Stimulated activated CD4-positive, alpha-beta T cell treated with anti-CD3 and anti-CD28 coated beads, Interleukin-4, amount 100 ng/mL, for 48 hours (primary cell): ENCODE measurements around the gene CAMK4.
"Not testable (repeated sequence)": the region's sequence is repeated elsewhere in the genome, so short reads cannot be mapped to it uniquely, and the experiment has no call there.

Source experiments
- DNase-seq, 2 donors: peaks; one replicate each; pipeline ENCODE4 v3.0.0-alpha.2; 2020; ENCODE audit warnings: low read depth in 2 of 2

CAMK4 gene

GRCh38 chr5:111379391-111379816 lies 155.2 kb downstream of the CAMK4 start:
- DNase-seq = no peak

GRCh38 chr5:111383288-111383970 lies 159.2 kb downstream of the CAMK4 start:
- no peak for DNase-seq

DNA sequence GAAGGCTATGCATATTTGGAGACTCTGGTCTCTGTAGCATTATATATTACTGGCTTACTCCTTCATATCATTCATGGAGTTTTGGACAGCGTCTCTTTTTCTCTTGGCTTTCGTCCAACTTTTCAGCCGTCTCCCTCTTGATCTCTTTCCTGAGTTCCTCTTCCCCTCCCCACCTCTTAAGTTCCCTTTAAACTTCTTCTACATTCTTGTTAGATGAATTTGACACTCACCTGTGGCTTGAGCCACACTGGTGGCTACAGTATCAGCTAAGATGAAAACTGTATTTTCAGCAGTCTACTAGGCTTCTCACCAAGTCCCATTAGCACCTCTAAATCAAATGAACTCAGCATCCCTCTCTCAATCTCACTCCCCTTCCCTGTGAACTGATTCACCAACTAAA lies 160.0 kb downstream of the CAMK4 start:
- DNase-seq = no peak

- no peak for DNase-seq
These were observed 160.9 kb downstream of the CAMK4 start for GRCh38 chr5:111385051-111385450.

GRCh38 chr5:111385970-111386831 lies 162.0 kb downstream of the CAMK4 start:
- no peak for DNase-seq

DNA sequence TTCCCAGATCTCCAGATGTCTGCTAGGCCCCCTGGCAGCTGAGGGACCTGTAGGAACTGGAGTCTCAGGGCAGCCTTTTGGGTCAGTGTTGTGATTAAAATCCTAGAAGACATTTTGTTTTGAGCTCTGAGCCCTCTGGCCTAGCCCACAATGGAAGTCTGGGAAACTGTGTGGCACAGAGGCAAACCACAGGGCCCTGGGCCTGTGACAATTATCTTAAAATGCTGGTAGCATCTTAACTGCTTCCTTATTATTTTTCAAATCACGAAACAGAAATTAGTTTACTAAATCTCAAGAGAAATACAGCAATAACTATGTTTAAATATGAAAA lies 162.6 kb downstream of the CAMK4 start:
- no peak for DNase-seq

- DNase-seq = no peak
These were observed 163.2 kb downstream of the CAMK4 start for GRCh38 chr5:111387361-111387760.

DNA sequence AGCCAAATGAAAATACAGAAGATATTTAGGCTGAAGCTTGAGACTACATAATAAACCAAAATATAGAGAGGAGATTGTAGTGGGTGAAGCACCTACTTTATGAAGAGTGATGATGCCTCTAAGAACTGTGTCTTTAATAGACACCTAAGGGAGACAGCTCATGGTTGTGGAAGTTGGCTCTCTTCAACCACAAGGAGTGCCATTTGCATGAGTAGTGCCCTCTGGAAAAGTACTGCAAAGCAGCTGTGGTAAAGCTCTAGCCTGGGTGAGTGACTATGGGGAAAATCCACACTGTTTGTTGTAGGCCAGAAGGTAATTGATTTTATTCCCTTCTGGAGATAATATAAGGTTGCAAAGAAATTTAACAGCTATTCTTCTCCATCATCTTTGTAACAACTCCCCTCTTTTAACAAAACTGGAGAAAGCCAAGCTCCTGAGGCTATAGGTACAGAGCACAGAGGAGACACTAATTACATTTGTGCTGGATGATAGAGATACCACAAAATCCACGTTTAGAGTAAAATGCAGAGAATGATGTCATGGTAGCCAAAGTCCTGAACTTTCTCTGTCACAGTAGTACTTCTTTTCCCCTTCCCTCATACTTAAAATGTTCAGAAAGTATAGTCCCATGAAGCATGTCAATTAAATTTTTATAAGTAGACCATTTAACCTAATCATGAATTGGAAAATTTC lies 165.4 kb downstream of the CAMK4 start:
- no peak for DNase-seq

- DNase-seq = no peak
These were observed 168.0 kb downstream of the CAMK4 start for GRCh38 chr5:111392181-111392580.

GRCh38 chr5:111394586-111394985 lies 170.4 kb downstream of the CAMK4 start:
- no peak for DNase-seq

- no peak for DNase-seq
These were observed 173.8 kb downstream of the CAMK4 start for GRCh38 chr5:111398013-111398412.

- DNase-seq = no peak
These were observed 174.9 kb downstream of the CAMK4 start for GRCh38 chr5:111399113-111399512.

DNA sequence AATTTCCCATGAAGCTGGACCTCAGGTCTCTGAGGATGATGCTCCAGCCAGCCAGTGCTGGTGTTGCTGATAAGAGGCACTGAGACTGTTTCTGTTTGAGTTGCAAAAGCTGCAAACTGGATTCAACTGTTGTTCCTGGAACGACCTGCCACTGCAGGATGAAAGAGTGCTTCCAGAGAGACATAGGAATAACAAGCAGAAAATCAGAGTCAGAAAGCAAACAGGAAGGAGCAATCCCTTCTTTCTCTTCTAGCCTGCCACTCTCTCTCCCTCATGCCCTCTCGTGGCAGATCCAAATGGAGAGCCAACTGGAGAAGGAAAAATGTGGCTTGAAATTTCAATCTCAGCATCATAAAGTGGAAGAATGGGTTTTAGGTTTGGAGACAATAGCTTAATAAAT lies 177.7 kb downstream of the CAMK4 start:
- DNase-seq = no peak

GRCh38 chr5:111404270-111404769 lies 180.1 kb downstream of the CAMK4 start:
- no peak for DNase-seq

GRCh38 chr5:111407562-111407961 lies 183.4 kb downstream of the CAMK4 start:
- no peak for DNase-seq

GRCh38 chr5:111408817-111409216 lies 184.6 kb downstream of the CAMK4 start:
- no peak for DNase-seq

GRCh38 chr5:111409266-111409665 lies 185.1 kb downstream of the CAMK4 start:
- DNase-seq = not testable (repeated sequence)

GRCh38 chr5:111410067-111410466 lies 185.9 kb downstream of the CAMK4 start:
- not testable (repeated sequence) for DNase-seq

- no peak for DNase-seq
These were observed 187.1 kb downstream of the CAMK4 start for GRCh38 chr5:111411301-111411700.

DNA sequence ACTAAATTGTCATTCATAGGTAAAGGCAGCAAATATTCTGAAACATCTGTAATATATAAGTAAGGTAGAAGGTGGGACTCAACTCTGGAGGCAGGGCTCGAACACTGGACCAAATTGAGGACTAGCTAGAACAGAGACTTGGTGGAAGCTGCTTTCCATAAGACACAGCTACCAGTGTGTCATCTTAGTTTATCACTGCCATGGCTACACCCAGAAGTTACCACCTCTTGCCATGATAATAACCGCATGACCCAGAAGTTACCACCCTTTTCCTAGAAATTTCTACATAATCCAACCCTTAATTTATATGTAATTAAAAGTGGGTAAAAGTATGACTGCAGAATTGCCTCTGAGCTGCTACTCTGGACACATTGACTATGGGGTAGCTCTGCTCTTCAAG lies 188.4 kb downstream of the CAMK4 start:
- no peak for DNase-seq

- peak in 1 of 2 donors; percentile 6 for DNase-seq
These were observed 190.9 kb downstream of the CAMK4 start for GRCh38 chr5:111415053-111415452.

GRCh38 chr5:111422245-111422644 lies 198.1 kb downstream of the CAMK4 start:
- no peak for DNase-seq
